Stimulated activated CD4-positive, alpha-beta T cell treated with anti-CD3 and anti-CD28 coated beads, Interleukin-1b, Interleukin-23, amount 100 ng/mL, for 4 hours (primary cell): Measurements from ENCODE around the gene CLDN20.

Experiments
- DNase-seq, 2 donors: peaks; one replicate each; pipeline ENCODE4 v3.0.0-alpha.2; 2020; ENCODE audit warnings: low read depth in 2 of 2

CLDN20 gene

DNA sequence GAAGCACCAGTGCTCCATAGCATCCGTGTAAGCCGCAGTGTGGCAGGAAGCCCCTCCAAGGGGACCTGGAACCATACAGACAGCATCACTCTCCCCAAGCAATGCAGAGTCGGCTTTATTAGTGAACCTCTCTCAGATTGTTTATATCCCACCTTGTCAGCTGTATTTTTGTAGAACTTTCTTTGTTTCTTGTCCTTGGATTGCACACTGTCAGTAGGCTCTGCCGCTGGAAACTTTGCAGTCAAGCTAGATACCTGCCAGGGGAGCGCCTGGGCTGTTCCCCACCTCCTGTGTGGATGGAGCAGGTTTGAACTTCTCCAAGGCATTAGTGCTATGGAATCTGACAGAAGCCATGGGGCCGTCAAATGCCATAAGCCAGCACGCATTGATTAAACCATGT is 18.6 kb upstream of the CLDN20 start:
- no peak for DNase-seq

GRCh38 chr6:155245831-155246230 is 18.0 kb upstream of the CLDN20 start:
- no peak for DNase-seq

GRCh38 chr6:155246825-155247224 is 17.0 kb upstream of the CLDN20 start:
- no peak for DNase-seq

DNA sequence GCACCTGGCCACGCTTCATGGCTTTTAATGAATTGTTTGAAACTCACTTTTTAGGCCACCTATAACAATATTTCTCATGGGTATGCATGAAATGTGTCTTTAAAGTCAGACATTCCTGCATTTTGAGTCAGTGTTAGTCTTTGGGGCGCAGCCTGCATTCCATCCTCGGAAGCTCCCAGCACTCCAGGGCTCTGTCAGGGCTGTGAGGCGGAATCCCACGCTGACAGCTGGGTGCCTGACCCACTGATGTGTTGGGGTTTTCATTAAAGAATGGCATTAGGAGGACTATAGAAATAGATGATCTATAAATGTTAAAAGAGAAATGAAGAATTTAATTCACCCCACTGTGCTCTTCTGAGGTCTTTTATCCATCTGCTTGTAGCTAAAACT is 16.2 kb upstream of the CLDN20 start:
- no peak for DNase-seq

GRCh38 chr6:155248008-155249001 is 15.5 kb upstream of the CLDN20 start:
- DNase-seq = peak in 1 of 2 donors; percentile 14

DNA sequence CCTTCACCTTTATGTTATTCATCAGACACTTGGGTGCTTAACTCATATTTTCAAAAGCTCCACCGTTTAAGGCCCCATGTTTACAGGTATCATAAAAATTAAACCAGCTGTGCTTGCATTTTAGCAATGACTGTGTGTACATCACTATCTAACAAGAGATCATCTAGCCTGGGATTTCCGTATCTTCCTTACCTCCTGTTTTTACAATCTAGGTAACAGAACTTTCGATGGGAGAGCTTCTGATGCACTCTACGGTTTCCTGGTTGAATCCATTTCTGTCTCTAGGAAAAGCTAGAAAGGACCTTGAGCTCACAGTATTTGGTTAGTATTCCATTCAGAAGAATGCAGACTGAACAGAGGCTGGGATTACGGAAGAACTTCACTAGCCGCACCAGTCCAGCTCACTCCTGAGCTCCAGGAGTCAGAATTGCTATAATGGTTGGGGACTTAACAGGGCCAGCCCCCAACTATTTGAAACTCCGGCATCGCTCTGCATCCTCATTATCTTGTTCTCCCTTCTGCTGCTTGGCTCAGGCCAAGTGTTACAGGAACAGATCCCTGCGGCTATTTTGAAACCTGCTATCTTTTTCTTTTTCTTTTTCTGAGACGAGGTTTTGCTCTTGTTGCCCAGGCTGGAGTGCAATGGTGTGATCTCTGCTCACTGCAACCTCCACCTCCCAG is 13.0 kb upstream of the CLDN20 start:
- DNase-seq = no peak

DNA sequence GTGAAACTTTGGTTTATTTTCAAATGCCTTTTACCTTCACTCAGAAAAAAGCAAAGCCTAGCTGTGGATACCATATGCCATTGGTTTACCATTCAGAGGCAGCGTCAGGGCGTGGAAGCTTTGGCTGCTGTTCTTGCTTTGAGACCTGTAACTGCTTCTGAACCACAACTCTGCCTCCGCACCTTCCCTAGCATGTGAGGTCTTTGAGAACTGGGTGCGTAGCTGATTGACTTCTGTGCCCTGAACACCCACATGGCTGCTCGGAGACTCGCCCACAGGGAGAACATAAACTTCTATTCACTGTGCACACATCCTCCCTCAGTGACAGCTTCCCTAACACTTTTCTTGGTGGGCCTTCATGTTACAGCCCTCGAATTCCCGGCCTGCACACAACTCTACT is 11.2 kb upstream of the CLDN20 start:
- no peak for DNase-seq

DNA sequence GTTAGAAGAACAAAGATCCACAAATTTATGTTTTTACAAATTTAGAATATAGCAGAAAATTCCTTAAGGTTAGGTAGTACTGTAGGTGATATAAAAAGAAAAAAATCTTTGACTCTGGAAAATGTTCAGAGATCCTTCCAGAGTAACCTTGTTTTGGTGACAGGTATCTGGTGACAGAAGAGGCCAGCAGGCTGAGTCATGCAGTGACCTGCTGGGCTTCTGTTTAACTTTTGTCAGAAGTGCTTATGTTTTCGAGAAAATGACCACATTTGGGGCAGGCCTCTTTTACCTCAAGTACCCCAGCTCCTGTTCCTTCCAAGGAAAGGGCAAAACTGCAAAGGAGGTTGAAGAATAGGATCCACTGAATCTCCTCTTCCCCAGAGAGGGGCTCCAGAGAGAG is 10.5 kb upstream of the CLDN20 start:
- no peak for DNase-seq

- DNase-seq = no peak
Observed at GRCh38 chr6:155254139-155254538, 9.7 kb upstream of the CLDN20 start.

DNA sequence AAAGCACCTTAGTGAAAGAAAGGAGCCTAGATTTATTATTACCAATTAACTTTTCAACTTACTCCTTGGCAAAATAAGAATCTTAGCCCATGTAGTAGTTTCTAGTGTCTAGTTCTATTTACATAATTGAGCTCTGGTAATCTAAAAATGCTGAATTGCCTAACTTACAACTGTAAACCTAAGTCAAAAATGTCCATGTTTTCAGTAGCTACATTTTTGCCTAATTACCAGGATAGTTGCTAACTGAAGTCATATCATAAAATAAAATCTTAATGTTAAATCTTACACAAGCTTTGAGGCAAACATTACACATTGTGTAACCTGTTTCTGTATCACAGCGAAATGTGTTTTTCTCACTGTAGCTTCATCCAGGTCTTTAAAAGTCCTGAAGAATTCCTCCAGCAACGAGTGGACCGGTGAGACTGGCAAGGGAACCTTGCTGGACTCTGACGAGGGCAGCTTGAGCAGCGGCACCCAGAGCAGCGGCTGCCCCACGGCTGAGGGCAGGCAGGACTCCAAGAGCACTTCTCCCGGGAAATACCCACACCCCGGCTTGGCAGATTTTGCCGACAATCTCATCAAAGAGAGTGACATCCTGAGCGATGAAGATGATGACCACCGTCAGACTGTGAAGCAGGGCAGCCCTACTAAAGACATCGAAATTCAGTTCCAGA is 7.6 kb upstream of the CLDN20 start:
- no peak for DNase-seq

DNA sequence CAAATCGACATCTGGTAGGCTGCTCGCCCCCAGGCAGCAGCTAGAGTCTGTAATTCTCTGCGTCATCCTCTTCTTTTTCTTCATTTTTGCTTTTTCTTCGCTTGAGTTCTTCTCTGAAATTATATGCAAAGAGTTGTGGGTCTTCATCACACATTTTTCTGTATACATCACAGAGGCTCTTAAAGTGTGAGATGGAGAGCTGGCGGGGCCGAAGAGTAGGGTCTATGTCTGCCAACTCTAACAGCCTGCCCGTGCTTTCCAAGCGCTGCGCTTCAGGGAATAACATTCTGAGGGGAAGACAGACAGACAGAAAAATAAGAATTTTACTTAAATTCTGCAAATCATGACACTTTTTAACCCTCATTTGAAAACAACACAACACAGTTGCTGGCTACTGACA is 6.0 kb upstream of the CLDN20 start:
- no peak for DNase-seq

DNA sequence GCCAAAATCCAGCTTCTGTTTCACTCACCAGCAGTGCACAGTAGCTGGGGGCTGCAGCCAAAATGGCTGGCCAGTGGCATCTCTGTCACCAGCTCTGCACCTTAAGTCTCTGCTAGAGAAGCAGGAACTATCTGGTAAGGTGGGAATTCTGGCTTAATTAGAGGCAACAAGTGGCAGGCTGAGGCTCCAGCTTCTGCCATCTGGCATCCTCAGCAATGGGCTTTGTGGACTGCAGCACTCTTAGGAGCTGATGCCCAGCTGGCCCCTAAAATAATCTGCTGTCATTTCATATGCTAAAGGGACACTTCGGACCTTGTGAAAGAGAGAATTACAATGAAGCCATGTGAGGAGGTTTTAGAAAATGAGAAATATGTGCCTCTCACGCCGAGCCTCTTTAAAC is 4.6 kb upstream of the CLDN20 start:
- DNase-seq = no peak

GRCh38 chr6:155259897-155260296 is 3.9 kb upstream of the CLDN20 start:
- DNase-seq = no peak

DNA sequence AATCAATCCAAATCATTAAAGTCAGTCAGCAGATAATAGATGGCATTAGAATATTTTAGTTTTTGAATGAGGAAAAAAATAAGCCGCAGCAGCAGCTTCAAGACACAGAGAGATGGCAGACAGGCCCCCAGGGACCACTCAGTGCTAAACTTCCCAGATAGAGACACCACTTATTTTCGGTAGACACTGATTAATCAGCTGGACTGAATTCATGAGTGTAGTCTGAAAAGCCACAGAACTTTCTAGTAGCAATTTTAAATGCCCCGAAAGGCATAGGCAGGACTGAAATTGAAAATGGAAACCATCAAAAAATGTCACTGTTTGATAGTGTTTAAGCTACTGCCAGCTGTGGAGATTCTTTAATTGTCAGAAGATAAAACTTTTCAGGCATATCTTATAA is 3.1 kb upstream of the CLDN20 start:
- DNase-seq = no peak

DNA sequence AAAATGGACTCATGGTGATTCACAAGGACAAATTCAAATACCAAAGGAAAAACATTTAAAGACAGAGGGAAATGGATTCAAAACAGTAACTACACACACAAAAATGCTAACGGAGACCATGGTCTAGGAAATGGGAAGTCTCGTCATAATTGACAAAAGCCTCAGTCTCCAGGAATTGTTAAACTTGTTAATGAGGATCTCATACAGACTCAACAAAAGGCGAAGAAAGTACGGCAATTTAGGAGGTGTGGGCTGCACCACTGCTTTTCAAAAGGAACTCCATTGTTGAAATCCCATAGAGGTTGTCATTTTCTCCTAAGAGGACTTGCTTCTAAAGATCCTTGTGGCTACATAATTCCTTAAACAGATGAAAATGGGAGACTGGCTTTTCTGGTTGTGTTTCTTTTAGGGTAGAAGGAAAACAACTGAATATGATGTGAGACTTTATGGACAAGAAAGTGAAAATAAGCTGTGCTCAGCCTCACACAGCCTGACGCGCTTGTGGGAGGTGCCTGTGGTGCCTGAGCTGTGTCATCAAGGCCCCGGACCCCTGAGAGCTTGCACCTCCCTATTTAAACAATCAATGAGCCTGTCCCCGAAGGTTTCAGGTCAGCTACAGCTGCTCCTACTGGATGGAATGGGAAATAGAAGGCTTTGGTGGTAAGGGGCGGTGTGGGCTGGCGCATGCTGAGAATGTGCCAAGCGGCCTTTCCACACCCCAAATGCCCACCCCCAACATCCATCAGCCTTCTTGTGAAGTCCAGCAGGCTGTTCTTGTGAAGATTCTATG is 2.5 kb upstream of the CLDN20 start:
- no peak for DNase-seq

DNA sequence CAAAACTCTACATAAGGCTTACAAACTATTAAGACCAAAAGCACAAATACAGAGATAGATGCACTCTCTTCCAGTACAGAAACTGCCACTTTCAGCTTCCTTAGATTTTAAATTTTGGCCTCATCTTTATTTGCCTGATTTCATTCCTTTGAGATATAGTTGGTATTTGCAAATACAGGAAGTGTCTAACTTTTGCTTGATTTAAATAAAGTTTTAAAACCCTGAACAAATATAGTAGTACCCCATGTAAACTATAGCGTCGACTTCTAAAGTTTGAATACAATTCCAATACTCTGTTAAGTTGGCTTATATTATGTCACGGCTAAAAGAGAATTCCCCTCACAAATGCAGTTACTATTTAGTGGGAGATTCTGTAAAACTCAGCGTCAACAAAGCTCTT is 1.2 kb upstream of the CLDN20 start:
- no peak for DNase-seq

DNA sequence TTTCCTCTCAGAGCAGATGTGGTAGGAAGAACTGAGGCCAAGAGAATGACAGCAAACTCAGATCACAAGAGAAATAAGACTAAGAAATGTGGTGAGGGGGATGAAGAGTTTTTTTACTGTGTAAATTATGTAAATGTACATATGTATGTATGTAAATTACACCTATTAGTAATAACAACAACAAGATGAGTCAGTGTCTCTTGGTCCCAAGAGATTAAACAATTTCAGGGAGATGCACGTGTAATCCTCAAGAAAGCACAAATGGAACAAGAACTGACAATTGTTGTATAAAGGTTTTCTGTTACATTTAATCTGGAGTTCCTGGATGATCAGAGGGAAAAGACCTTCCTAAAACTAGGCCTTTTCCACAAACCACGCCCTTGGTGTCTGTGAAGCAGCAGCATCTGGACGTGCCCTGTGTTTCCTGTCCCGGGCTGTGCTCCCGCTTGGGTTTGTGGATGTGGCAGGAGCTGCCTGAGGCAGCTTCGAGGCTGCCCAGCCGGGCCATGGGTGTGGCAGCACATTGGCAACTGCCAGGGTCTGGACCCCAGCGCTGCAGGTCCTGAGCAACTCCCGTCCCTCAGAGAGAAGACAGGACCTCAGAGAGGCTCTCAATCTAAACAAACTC is 994 bp downstream of the CLDN20 start:
- DNase-seq = no peak

- DNase-seq = no peak
Observed at GRCh38 chr6:155265843-155266535, 2.2 kb downstream of the CLDN20 start.

DNA sequence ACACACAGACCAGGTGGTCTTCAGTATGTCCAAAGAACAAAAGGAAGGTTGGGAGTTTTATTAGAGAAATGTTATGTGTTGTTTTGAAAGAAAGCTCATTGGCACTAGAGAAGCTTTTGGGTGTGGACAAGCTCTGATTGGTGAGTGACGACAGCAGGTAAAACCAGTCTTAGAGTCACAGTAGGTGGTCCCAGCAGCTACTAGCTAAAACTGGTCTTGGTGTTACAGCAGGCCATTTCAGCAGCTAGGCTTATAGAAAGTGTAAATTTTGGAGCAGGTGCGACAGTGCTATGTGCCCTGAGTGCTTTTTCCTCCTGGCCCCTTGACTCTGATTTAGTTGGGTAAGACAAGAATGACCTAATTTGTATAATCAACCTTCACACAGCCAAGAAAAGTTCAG is 3.6 kb downstream of the CLDN20 start:
- DNase-seq = no peak

GRCh38 chr6:155268088-155268867 is 4.5 kb downstream of the CLDN20 start:
- peak in 1 of 2 donors; percentile 5 for DNase-seq
